ENCODE measurements around the gene MCC. TPM values are rescaled to one million over a fixed set of nuclear protein-coding genes. Genes with fewer than 3 reads are reported as not detected.

The MCC gene
- total and polyA plus RNA-seq, 5 experiments from 2014 or later = 1.2 to 4.6 (median 2.0) TPM

DNA sequence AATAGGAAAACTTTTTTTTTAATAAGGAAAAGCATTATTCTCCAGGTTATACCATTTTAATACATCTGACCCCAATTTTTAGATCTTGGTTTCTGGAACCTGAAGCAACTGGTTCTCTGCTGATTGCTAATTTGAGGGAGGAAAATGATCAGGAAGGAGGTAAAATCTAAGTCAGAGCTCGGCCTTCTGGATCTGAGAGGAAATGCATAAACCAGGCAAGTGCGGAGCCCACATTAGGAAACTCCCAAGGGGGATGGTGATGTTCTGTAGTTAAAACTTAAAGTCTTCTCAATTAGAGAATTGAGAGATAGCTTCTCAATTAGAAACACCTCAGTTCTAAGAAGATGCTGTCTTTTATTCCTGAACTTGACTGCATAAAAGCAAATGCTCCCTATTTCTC, 167.0 kb downstream of the MCC start:
- no peaks in the 10 kb centered on the region for H3K9me3 Mint-ChIP-seq
- no peak overlapping the region for H3K4me3 Mint-ChIP-seq
- DNase-seq = no peak
- no peaks in the 10 kb centered on the region for H3K36me3 Mint-ChIP-seq
- no peak for ATAC-seq
- POLR2A ChIA-PET = no interaction called here
- no peaks in the 10 kb centered on the region for H3K4me1 Mint-ChIP-seq
- peaks cover 0 to 4% (median 2%) of the 10 kb centered on the region in 5 donors for H3K27me3 Mint-ChIP-seq
- no peak overlapping the region for H3K27ac Mint-ChIP-seq

DNA sequence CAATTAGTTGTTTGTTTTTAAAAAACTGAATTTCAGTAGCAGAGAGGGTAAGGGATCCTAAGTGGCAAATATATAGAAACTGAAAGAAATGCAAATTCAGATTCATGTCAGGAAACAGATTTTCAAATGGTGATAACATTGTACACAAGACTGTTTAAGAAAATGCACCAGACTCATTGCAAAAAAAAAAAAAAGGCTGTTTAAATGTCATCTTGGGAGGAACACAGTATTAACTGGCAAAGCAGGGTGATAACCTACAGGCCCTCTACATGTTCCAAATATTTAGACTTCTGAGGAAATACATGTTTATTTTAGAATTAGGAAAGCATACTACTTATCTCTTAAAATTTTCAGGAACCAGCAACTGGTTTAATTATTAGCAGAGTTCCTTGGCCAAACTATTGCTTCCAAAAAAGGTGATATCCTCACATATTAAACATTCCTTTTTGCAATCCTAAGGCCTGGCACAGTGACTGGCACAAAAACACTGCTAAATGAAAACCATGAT, 167.9 kb downstream of the MCC start:
- Mint-ChIP-seq H3K9me3 (no peaks in the 10 kb centered on the region), H3K36me3 (no peaks in the 10 kb centered on the region), H3K4me1 (no peaks in the 10 kb centered on the region), H3K4me3 (no peak overlapping the region), H3K27ac (no peak overlapping the region), H3K27me3 (peaks cover 0 to 4% (median 2%) of the 10 kb centered on the region in 5 donors)
- ATAC-seq = no peak
- POLR2A ChIA-PET = no interaction called here
- DNase-seq = no peak

DNA sequence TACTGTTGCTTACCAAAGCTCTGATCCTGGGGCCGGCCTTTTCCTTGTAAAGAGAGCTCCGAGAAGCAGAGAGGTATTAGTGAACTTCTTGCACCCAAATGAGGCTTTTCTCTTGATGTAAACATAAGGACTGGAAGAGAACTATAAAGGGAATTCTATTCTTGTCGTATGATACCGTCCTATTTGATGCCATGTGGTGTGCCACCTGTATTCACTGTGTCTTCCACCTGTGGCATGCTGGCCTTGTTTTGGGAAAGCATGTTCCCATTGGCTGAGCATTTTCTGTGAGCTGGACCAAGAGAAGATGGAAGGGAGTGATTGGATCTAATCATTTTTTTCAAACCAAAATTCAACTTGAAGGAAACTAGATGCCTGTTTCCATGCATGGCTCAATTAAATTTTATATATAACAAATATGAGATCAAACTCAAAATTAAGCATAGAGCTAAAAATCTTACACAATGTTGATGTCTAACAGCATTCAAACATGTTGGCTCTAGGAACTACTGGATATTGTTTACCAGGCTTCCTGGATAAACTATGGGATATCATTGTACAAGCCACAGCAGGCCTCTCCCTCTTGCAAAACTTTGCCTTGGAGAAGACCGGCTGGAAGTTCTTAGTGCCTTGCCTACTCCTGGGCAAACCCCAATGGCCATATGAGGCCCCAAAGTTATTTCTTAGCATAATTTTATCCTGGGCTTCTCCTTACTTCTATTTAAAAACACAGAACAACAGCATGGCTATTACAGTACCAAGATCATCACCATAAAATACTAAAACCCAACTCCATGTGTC, 168.8 kb downstream of the MCC start:
- no peak overlapping the region for H3K27ac Mint-ChIP-seq
- ATAC-seq = no peak
- POLR2A ChIA-PET = no interaction called here
- H3K4me3 Mint-ChIP-seq = no peak overlapping the region
- DNase-seq = no peak
- no peaks in the 10 kb centered on the region for H3K9me3 Mint-ChIP-seq
- no peaks in the 10 kb centered on the region for H3K36me3 Mint-ChIP-seq
- peaks cover 0 to 4% (median 2%) of the 10 kb centered on the region in 5 donors for H3K27me3 Mint-ChIP-seq
- H3K4me1 Mint-ChIP-seq = no peaks in the 10 kb centered on the region

DNA sequence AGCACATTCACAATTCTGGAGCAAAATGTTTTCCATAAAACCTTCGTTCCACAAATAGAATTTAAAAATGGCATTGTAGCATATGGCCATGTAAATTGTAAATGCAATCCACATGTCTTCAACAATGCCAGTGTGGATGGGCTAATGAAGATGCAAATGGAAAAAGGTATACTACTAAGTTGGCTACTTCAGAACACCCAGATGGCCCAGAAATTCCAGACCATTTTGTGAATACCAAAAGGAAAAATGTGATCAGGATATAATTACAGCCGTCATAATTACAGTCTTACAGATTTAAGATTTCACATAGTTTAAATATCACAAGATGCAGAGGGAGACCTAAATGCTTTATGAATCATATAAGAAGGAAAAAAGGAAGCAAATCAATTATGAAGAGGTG, 170.6 kb downstream of the MCC start:
- ATAC-seq = no peak
- no peaks in the 10 kb centered on the region for H3K36me3 Mint-ChIP-seq
- no peaks in the 10 kb centered on the region for H3K4me1 Mint-ChIP-seq
- DNase-seq = no peak
- peaks cover 0 to 4% (median 0%) of the 10 kb centered on the region in 5 donors for H3K27me3 Mint-ChIP-seq
- no peaks in the 10 kb centered on the region for H3K9me3 Mint-ChIP-seq
- no peak overlapping the region for H3K4me3 Mint-ChIP-seq
- no peak overlapping the region for H3K27ac Mint-ChIP-seq
- POLR2A ChIA-PET = no interaction called here

DNA sequence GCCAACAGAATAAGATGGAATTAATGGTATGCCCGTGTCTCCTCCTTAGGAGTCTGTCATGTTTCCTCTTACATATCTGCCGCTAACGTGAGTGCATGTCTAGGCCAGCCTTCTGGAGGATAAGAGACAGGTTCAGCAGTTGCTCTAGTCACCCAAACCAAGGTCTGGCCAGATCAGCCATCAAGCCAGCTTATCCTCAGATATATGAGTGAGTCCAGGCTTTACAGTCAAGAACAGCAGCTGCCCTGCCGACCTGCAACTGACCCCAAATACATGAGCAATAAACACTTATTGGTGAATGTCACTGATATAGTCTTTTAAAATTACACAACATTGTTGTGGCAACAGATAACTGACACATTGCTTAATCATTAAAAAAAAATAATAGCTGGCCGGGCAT, 177.0 kb downstream of the MCC start:
- H3K4me1 Mint-ChIP-seq = peaks cover 0 to 2% (median 0%) of the 10 kb centered on the region in 4 donors
- H3K27me3 Mint-ChIP-seq = peaks cover 6 to 29% (median 19%) of the 10 kb centered on the region in 5 donors
- H3K27ac Mint-ChIP-seq = no peak overlapping the region
- no peaks in the 10 kb centered on the region for H3K9me3 Mint-ChIP-seq
- no peaks in the 10 kb centered on the region for H3K36me3 Mint-ChIP-seq
- POLR2A ChIA-PET = no interaction called here
- DNase-seq (no peak), ATAC-seq (no peak)
- H3K4me3 Mint-ChIP-seq = no peak overlapping the region

DNA sequence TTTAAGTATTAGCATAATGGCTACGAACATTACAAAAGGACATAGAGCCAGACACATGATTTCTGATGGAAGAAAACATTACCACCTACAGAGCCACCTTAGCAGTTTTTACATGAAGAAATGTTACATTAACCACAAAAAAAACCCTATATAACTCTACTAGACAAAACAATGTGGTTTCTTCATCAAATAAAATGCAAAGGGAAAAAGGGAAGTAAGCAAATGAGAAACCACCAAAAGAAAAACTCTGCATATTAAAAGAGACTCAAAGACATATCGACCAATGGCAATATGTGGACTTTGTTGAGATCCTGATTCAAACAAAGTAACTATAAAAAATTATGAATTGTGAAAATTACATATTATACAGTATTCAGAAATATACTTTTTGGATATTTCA, 186.1 kb downstream of the MCC start:
- no peaks in the 10 kb centered on the region for H3K9me3 Mint-ChIP-seq
- H3K27ac Mint-ChIP-seq = peak overlapping the region in 1 of 10 donors; percentile 35
- DNase-seq (no peak), ATAC-seq (no peak)
- no peaks in the 10 kb centered on the region for H3K36me3 Mint-ChIP-seq
- peaks cover 0 to 5% (median 1%) of the 10 kb centered on the region in 4 donors for H3K4me1 Mint-ChIP-seq
- POLR2A ChIA-PET = no interaction called here
- H3K4me3 Mint-ChIP-seq = no peak overlapping the region
- peaks cover 10 to 28% (median 18%) of the 10 kb centered on the region in 5 donors for H3K27me3 Mint-ChIP-seq

DNA sequence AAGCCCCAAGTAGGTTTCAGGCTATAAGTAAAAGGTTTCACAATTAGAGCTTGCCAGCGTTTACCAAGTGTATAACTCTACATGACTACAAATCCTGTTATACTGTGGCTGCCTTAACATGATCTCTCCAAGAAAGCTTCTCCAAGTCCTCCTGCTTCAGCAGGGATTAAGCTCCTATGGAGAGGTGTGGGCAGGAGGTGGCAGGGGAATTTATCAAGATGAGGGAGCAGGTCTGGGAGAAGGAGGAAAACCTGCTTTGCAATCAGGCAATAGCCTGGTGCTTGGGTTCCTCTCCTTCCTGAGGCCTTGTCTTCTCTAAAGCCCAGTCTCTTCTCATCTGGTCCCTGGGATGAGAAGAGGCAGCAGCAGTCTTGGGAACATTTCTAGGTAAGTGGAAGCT, 188.7 kb downstream of the MCC start:
- Mint-ChIP-seq H3K4me1 (peaks cover 9 to 14% (median 9%) of the 10 kb centered on the region in 4 donors), H3K4me3 (no peak overlapping the region), H3K27ac (no peak overlapping the region), H3K9me3 (no peaks in the 10 kb centered on the region), H3K36me3 (peaks cover 0 to 2% (median 0%) of the 10 kb centered on the region in 3 donors), H3K27me3 (peaks cover 14 to 40% (median 25%) of the 10 kb centered on the region in 5 donors)
- POLR2A ChIA-PET = no interaction called here
- ATAC-seq (no peak), DNase-seq (no peak)

DNA sequence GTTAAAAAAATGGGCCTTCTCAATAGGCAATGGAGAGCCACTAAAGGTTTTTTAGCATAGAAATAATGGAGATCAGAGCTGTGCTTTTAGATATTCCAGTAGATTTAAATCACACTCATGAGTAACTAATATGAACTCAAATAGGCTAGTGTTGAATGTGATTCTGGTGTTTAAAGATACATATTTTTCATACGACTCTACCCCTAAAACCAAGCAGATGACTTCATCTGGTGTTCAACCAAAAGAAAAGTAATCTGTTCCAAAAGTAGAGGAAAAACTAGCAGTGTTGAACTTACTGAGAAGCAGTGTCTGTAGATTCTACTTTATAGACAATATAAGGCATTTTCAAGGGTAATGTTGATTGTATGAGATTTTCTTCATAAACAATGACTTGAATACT, 191.6 kb downstream of the MCC start:
- H3K27me3 Mint-ChIP-seq = peaks cover 14 to 45% (median 24%) of the 10 kb centered on the region in 5 donors
- H3K4me3 Mint-ChIP-seq = no peak overlapping the region

DNA sequence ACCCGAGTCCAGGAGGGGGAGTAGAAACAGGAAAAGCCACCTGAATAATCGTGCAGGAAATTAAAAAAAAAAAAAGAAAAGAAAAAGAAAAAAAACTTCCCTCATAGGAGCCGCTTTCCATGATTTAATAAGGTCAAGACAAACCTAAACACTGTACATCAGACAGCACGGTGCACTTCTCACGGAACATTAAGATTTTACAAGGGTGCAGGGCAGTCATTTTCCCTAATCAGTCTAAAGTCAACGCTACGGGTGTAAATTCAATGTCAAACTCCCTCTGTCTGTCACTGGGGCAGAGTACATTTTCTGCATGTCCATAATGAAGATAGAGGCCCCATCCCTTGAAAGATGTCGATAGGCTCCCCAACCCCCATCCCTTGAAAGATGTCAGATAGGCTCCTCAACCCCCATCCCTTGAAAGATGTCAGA, 193.1 kb downstream of the MCC start:
- H3K27me3 Mint-ChIP-seq = peaks cover 14 to 52% (median 20%) of the 10 kb centered on the region in 5 donors
- H3K4me1 Mint-ChIP-seq = peaks cover 19 to 28% (median 26%) of the 10 kb centered on the region in 4 donors
- peak overlapping the region; percentile 88 to 95 (median 93) for H3K4me3 Mint-ChIP-seq
- DNase-seq (no peak), ATAC-seq (peak in 1 of 2 donors; percentile 30)
- POLR2A ChIA-PET = interaction anchor here (1.1 kb wide), 1 partner anchor 319 kb away, joined by 3 read pairs; the partner anchor contains the start of gene DCP2
- H3K27ac Mint-ChIP-seq = peak overlapping the region in 9 of 10 donors; percentile 61 to 92 (median 84)
- H3K36me3 Mint-ChIP-seq = peaks cover 0 to 2% (median 0%) of the 10 kb centered on the region in 3 donors
- H3K9me3 Mint-ChIP-seq = no peaks in the 10 kb centered on the region

More for the DNA sequence above, 191.6 kb downstream of the MCC start:
- Mint-ChIP-seq H3K36me3 (peaks cover 0 to 2% (median 0%) of the 10 kb centered on the region in 3 donors), H3K27ac (no peak overlapping the region), H3K4me1 (peaks cover 18 to 26% (median 20%) of the 10 kb centered on the region in 4 donors), H3K9me3 (no peaks in the 10 kb centered on the region)
- DNase-seq = no peak
- ATAC-seq = no peak
- POLR2A ChIA-PET = no interaction called here

DNA sequence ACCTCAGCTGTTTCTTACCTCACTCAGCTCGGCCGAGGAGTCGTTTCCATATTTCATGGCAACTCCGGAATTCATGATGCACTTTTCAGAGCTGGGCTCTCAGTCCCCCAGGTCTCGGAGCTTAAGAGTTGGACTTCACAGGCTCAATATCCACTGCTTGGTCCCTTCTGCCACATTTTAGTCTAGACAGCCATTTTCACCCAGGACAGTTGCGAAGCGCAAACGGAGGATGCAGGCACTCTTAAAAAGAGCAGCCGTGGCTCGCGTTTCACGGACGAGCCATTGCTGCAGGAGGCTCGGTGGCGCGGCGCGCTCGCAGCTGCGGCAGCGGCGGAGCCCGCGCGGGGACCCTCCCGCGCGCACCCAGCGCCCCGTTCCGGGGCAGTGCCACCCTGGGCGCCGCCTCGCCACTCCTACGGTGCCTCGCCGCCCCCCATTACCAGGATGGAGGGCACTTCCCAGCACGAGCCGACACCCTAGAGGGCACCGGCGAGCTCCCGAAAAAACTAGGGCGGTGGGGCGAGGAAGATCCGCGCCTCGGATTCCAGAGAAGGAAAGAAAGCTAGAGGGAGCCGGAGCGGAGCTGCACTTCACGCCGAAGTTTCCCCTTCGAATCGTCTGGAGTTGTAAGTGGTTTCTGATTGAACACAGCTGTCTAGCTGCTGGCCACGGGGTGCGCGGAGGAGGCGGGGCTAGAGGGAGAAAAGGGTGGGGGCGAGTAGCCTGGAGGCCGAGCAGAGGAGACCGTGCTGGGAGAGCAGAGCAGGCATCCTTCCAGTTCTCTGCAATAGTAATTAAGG, 193.7 kb downstream of the MCC start:
- Mint-ChIP-seq H3K4me1 (peaks cover 19 to 31% (median 26%) of the 10 kb centered on the region in 4 donors), H3K9me3 (no peaks in the 10 kb centered on the region), H3K27me3 (peaks cover 14 to 58% (median 20%) of the 10 kb centered on the region in 5 donors), H3K36me3 (peaks cover 0 to 2% (median 0%) of the 10 kb centered on the region in 3 donors), H3K27ac (peak overlapping the region in 9 of 10 donors; percentile 61 to 92 (median 84)), H3K4me3 (peak overlapping the region; percentile 88 to 96 (median 94))
- peak; percentile 85 to 89 for ATAC-seq
- POLR2A ChIA-PET = interaction anchor here (1.1 kb wide), 1 partner anchor 318 kb away, joined by 3 read pairs; the partner anchor contains the start of gene DCP2
- peak; percentile 50 to 80 (median 68) for DNase-seq

DNA sequence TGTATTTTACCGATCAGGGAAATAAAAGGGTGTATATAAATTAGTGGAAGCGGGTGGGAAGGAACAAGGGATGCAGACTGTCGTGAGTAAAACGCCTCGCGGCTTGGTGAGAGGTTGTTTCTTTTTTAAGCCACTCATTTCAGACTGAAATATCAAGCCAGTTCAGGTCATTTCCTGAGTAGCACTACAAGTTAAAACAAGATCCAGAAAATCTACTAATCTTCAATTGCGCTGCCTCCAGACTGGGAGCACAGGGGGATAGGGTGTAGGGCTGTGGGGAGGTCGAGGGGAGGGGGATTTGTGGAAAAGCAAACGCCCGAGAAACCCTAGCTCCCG, 194.3 kb downstream of the MCC start:
- peak overlapping the region in 9 of 10 donors; percentile 31 to 88 (median 78) for H3K27ac Mint-ChIP-seq
- ATAC-seq = peak; percentile 10 to 21
- POLR2A ChIA-PET = interaction anchor here (1.1 kb wide), 1 partner anchor 318 kb away, joined by 3 read pairs; the partner anchor contains the start of gene DCP2

More for the DNA sequence above, 194.3 kb downstream of the MCC start:
- H3K4me1 Mint-ChIP-seq = peaks cover 19 to 33% (median 26%) of the 10 kb centered on the region in 4 donors
- H3K4me3 Mint-ChIP-seq = peak overlapping the region; percentile 87 to 96 (median 94)
- peak in 3 of 10 donors; percentile 11 to 21 (median 16) for DNase-seq
- H3K27me3 Mint-ChIP-seq = peaks cover 14 to 57% (median 20%) of the 10 kb centered on the region in 5 donors
- peaks cover 0 to 2% (median 0%) of the 10 kb centered on the region in 3 donors for H3K36me3 Mint-ChIP-seq
- no peaks in the 10 kb centered on the region for H3K9me3 Mint-ChIP-seq
